8988T (cell line): Measurements from ENCODE around the gene PPP1R14B.

Experiments
- DNase-seq: peaks from one replicate; pipeline ENCODE4 v3.0.0; 2011

Gene PPP1R14B

DNA sequence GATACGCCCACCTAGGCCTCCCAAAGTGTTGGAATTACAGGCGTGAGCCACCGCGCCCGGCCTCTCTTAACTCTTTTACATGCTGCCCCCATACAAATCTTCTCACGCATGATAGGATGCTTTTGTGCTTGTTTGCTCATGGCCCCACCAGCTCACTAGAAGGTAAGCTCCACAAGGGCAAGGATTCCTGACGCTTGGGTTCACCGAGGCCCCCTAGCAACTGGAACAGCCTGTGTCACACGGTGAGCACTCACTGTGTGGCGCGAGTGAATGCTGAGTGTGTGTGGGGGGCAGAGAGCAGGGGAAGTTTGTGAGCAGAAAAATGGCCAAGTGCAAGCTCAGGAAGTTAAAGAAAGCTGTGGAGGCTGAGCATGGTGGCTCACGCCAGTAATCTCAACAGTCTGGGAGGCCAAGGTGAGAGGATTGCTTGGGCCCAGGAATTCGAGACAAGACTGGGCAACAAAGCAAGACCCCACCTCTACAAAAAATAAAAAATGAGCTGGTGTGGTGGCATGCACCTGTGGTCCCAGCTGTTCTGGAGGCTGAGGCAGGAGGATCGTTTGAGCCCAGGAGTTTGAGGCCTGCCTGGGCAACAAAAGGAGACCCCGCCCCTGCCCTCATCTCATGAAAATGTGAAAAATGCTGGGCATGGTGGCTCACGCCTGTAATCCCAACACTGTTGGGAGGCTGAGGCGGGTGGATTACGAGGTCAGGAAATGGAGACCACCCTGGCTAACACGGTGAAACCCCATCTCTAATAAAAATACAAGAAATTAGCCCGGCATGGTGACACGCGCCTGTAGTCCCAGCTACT lies 35.4 kb upstream of the PPP1R14B start:
- no peak for DNase-seq

DNA sequence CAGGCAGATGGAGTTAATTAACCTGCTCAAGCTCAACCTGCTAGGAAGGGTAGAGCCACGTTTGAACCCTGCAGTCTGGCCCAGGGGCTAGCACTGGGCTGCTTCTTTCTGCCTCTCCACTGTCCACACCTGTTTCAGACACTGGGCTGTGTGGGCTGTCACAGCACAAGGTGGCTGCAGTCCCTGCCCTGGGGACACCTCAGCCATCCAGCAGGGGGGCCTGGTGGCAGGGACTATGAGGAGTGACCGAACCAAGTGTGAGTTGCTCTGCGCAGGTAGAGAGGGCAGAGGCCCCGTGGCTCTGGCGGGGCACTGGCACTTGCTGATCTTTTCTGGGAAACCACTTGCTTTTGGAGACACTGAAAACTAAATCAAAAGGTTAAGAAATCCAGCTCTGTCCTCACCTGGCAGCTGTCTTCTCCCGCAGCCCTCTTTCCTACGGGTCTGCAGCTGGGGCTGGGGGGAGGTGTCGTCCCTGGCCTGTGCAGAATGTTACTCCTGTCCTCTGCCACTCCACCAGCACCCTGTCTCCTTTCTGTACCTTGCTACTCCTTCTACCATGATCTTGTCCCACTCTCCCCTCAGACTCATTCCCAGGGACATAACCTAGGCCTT lies 31.9 kb upstream of the PPP1R14B start:
- DNase-seq: no peak

DNA sequence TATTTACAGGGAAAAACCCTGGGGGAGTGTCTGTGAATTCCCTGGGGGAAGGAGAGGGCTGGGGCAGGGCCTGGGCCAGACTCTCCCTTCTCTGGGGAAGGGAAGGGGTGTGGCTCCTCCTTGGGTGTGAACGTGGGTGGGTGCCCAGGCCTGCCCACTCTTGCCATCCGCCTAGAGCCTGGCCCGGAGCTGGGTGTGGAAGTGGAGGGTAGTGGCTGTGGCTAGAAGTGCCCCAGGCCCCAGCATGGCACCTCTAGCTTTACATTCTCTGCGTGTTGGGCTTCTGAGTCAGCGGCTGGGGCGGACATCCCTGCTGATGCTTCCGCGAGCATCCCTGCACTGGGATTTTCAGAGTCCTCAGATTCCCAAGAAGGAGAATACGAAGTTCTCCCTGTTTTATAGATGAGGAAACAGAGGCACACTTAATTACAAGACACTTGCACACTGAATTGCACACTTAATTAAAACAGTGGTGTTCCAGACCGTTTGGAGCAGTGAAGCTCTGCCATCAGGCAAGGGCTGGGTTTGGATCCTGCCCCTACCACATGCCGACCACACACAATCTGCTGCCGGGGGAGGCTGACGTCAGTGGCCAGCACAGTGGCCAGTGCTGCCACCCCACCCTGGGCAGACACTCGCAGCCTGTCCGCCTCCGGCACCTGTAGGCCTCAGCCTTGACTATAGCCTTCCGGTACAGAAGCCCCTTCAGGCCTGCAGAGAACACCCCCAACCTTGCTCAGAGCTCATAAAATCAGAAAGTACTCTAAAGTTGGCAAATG lies 30.1 kb upstream of the PPP1R14B start:
- peak; percentile 92 for DNase-seq

DNA sequence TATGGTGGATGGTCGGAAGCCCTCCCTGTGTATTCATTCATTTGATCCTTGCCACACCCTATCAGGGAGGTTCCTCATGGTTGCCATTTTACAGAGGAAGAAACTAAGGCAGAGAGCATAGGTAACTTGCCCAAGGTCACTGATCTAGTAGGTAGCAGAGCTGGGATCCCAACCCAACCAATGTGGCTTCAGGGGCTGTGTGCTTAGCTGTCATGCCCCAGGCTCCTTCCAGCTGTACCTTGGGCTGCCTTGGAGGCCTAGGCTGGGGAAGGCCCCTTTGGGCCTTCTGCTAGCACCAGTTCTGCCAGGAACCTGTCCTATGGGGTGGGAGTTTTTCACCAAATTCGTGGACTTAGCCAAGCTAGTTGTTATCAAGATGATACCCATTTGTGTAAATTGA lies 29.1 kb upstream of the PPP1R14B start:
- DNase-seq: no peak

DNA sequence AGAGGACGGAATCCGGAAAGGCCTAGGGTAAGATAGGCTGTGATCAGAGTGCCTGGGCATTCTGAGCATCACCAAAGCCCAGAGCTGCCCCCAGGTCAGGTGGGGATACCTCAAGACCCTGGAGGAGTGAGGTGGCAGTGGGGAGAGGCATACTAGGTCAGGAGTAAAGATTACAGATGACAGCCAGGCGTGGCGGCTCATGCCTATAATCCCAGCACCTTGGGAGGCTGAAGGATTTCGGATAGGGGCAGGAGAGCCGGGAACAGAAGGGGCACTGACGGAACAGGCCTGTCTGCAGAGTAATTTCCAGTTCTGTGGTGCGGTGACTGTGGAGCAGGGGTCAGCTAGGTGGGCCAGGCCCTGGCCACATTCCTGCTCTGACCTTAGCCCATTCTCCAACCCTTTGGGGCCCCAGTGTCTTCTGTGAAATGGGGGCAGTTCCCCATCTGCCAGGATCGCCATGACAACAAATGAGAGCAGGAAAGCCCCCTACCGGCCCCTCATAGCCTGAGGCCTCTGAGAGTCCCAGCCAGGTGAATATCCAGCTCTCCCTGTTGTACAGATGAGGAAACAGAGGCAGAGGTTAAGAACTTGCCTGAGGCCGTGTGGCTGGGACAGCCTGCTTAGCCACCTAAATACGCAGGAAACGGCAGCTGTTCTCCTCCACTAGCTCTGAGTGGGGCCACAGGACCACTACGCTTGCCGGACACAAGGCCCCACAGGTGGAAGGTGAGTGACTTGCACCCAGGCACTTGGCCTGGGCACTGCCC lies 28.5 kb upstream of the PPP1R14B start:
- DNase-seq: no peak

DNA sequence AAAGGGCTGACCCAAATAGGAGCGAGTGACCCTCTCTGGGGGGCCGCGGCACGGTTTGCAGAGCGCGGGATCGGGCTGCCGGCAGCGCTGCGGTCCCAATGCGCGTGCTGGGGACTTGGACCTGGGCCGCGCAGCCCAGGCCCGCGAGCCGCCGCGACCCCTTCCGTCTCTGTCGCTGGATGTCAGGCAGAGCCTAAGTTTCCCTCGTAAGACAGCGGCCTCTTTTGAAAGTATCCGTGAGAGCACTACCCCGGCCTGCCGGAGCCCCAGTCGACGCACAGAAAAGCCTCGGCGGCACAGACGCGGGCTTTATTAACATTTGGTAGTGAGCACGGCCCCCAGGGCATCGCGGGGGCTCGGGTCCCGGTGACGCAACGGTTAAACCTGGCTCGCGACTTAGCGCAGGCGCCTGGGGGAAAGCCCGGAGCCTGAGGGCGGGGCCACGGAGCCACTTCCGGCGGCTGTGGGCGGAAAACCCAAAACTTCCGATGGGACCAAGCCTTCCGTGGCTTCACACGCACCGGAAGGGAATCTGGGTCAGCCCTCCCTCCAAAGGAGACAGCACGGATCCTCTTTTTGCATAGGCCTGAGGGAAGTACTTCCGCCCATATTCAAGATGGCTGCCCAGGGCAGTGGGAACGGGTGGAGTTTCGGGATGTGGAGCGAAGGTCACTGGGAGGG lies 22.9 kb upstream of the PPP1R14B start:
- DNase-seq: peak; percentile 68

DNA sequence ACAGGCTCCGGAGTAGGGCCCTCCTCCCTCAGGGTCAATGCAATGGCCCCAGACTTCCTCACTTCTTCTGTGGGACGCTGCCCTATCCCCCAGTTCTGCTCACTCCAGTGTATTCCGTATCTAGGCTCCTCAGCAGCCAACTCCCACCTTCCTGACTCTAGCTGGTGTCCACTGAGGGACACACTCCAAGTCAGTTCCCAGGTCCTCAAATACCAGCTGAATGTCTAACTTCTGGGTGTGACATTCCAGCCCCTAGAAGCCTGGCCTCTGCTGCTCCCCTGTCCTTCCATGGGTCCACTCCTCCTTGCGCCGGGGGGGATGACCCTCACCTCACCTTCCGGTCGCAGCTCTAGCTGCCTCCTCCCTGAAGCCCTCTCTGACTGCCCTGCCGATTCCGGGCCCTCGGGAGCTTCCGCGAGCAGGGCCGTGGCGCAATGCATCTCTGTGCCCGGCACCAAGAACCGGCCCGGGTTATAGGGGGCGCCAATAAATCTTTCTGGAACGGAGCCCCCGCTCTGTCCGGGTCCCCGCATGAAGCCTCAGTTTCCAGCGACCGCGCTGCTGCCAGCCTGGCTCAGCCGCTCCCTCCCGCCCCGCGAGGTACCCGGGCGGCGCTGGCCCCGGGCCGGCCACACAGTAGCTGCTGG lies 22.3 kb upstream of the PPP1R14B start:
- DNase-seq: no peak

DNA sequence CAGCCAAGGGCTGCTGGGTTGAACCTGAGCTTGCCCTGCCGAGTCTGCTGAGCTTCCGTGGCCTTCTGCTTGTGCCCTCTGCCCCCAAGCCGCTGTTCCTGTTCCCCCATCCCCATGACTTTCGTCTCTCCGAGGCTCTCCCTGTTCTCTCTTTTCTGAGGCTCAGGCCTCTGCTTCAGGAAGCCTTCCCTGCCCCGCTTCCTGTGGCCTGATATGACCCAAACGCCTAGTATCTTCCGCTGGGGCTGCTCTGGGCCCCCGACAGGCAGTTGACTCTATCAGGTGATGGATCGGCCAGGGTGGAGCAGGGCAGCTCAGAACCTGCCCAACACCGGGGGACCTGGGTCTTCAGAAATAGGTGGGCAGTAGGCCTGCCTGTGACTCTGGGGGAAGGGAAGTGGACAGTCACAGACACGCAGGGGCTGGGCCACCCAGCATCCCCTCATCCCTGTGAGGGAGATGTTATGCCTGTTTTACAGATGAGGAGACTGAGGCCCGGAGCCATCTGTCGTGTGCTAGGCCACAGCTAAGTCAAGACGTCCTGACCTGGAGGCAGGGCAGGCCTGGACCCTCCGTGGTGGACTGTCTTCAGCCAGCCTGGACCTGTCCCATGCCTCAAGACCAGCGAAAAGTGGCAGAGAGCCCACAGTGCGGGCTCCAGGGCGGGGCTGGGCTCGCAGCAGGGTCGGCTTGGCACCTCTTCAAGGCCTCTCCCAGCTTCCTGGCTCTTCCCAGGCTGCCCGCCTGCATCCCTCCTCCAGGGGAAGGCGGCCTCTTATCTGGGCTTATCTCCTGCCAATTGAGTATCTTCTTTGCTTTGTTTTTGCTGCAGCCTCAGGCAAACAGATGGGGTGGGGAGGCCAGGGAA lies 21.5 kb upstream of the PPP1R14B start:
- no peak for DNase-seq

DNA sequence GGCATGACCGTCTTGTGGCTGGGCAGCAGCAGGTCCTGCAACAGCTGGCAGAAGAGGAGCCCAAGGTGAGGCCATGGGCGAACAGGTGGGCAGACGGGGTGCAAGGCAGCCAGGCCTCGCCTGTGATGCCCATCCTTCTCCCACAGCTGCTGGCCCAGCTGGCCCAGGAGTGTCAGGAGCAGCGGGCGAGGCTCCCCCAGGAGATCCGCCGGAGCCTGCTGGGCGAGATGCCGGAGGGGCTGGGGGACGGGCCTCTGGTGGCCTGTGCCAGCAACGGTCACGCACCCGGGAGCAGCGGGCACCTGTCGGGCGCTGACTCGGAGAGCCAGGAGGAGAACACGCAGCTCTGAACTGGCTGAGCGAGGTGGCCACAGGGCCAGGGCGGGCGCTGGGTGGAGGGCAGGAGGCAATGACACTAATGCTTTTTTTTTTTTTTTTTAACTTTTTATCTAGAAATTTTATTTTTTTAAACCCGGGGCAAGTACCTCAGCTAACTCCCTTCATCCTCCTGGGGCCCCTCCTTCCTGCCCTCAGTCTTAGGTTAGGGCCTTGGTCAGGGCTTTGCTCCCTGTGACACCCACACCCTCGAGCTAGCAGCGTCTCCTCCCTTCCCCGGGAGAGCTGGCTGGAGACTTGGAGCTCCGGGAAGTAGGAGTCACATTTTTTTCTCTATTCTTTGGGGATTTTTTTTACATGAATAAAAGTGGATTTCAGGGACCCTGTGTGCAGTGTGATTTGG lies 20.6 kb upstream of the PPP1R14B start:
- no peak for DNase-seq

DNA sequence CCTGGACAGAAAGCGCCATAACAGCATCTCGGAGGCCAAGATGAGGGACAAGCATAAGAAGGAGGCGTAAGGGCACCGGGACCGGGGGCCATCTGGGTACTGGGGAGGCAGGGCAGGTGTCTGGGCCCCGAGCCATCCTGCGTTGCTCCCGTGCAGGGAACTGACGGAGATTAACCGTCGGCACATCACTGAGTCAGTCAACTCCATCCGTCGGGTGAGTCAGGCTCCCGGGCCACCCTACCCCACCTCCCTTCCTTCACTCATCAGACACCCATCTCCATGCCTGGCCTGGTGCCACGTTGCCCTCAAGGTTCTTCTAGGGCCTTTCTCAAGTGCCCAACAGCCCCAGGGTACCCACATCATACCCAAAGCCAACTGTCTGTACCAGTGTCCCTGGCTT lies 19.6 kb upstream of the PPP1R14B start:
- no peak for DNase-seq

DNA sequence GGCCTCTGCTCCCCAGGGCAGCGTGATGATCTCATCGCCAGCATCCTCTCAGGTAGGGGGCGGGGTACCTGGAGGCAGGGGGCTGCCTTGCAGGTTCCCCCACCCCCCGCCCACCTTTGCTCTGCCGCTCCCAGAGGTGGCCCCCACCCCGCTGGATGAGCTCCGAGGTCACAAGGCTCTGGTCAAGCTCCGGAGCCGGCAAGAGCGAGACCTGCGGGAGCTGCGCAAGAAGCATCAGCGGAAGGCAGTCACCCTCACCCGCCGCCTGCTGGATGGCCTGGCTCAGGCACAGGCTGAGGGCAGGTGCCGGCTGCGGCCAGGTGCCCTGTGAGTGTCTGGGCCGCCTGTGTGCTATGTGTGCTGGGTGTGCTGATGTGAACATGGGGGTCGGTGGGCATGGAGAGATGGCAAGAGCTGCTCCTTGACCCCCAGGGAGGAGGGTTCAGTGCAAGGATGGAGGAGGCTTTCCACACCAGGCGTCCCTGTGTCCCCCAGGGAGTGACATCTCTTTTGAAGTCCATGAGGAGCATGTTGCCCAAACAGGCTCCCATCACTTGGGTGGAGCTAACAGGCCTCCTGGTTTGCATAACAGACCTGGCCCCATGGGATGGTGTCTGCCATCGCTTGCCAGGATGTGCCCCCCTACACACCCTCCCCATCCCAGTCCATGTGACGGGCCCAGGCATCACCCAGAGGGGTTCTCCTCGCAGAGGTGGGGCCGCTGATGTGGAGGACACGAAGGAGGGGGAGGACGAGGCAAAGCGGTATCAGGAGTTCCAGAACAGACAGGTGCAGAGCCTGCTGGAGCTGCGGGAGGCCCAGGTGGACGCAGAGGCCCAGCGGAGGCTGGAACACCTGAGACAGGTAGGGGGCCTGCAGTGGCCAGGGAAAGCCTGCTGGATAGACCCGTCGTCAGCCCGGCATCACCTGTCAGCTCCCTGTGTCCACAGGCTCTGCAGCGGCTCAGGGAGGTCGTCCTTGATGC lies 18.7 kb upstream of the PPP1R14B start:
- DNase-seq: no peak

DNA sequence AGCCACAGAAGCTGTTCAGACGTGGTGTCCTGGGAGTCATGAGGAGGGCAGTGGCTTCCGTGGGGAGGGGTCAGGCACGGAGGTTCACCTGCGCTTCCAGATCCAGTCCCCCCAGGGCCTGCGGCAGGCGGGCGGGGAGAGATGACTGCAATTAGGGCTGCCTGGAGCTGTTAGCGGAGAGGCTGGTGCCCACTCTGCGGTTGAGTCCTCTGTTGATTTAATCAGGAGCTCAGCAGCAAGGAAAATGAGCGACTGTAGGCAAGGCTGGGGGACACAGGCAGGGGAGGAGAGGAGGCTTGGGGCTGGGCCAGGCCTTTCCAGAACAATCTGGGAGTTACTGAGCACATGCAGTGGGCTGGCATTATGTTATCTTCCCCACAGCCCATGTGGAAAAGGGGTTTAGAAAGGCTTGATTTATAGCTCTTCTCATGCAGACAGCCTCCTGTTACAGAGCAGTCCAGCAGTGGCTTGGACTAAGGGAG lies 17.7 kb upstream of the PPP1R14B start:
- DNase-seq: no peak

DNA sequence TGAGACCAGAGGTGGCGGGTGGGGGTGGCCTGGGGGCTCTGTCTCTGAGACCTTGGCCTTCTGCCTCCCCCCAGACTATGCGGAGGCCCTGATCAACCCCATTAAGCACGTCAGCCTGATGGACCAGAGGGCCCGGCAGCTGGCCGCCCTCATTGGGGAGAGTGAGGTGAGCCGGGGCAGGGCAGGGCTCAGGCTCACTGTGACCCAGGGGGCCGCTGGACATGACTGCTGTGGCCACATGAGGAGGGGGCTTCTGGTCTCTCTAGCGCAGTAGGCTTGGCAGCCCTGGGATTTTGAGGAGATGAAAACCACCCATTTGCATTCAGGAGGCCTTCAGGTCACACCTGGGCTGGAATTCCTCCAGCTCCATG lies 17.2 kb upstream of the PPP1R14B start:
- no peak for DNase-seq

DNA sequence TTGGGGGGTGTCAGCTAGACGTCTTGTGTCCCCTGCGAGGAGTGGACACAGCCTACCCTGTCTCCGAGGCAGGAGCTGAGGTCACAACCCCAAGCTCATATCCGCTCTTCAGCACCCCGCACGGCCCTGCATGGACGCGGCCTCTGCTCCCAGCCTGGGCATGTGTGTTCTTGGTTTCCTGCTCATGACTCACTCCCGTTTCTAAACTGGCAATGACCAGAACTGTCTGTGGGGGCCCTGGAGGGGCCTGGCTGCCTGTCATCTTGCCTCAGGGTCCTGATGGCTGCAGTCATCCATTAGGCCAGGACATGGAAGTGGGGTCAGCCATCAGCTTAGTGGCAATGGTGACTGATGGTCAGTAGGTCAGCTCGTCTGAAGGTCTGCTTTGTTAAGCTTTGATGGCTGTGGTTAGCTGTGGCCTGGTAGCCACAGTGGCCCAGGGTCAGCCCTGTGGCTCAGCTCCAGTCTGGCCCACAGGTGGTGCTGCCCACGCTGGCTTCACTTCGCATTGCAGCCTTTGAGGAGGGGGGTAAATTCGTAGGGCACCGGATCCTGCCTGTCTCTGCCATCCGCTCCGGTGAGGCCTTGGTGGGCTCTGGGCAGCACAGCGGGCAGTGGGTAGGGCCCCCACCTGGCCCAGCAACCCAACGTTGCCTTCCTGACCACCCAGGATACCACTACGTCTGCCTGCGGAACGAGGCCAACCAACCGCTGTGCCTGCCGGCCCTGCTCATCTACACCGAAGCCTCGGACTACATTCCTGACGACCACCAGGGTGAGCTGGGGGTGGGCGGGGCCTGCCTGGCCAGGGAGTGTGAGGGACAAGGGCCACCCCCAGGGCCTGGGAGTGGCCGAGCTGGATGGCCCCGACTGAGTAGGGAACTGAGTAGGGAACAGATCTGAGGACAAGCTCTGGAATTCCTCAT lies 16.5 kb upstream of the PPP1R14B start:
- DNase-seq: no peak

DNA sequence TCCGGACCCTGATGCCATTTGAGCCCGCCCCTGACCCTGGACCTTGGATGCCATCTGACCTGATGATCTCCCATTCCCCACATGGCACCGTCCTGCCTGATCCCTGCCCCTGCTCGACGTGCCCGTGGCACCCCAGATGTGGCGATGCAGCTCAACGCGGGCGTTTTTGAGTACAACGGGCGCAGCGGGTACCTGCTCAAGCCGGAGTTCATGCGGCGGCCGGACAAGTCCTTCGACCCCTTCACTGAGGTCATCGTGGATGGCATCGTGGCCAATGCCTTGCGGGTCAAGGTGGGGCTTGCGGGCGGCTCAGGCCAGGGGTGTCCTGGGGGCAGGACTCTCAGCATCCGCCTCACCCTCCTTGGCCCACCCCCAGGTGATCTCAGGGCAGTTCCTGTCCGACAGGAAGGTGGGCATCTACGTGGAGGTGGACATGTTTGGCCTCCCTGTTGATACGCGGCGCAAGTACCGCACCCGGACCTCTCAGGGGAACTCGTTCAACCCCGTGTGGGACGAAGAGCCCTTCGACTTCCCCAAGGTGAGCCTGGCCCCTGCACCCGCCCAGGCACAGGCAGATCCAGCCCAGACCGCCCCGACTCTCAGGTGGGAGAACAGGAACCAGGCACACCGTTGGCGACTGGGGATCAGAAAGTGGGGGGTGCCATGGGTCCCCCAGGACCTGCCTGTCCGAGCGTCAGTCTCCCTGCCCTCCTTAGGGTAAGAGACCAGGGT lies 15.7 kb upstream of the PPP1R14B start:
- DNase-seq: no peak

DNA sequence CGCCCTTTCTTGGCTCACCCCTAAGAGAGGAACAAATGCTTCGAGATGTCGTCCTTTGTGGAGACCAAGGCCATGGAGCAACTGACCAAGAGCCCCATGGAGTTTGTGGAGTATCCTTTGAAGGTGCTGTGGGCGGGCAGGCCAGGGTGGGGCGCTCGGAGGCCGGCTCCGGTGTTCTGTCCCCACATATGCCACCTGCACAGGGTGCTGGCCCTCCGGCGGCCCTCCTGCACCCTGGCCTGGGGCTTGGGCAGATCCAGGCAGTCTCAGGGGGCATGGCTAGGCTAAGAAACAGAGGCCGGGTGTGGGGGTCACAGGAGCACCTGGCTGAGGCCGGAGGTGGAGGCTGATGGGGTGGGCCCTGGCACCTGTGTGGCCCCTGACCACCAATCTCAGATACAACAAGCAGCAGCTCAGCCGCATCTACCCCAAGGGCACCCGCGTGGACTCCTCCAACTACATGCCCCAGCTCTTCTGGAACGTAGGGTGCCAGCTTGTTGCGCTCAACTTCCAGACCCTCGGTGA lies 14.9 kb upstream of the PPP1R14B start:
- no peak for DNase-seq
